Ovary (tissue), 3 donors: ENCODE results near the gene NCCRP1.

Source experiments
- CTCF ChIP-seq, 3 donors: fragments of 450-650 bp in 2 of 3; fragments of 200-600 bp in 1 of 3; IDR thresholded peaks; one replicate each; pipeline versions ENCODE4 v1.5.1 to v1.8.0; 2016 to 2022; ENCODE audit warnings: antibody characterized with exemption in 3 of 3, mild to moderate bottlenecking in 1 of 3
- EP300 ChIP-seq: sonication (generic); formaldehyde crosslinking; IDR thresholded peaks from one replicate; pipeline ENCODE4 v1.6.1; 2017; ENCODE audit warnings: antibody characterized with exemption
- POLR2A ChIP-seq: fragments of 450-650 bp; IDR thresholded peaks from one replicate; pipeline ENCODE4 v1.6.1; 2017; ENCODE audit warnings: antibody characterized with exemption, mild to moderate bottlenecking, moderate library complexity
- donor health status: DM: no; HTN: no; CAD: no.

- no peak for TF ChIP-seq CTCF (IDR thresholded peaks at IDR 0.05)
- no peak for TF ChIP-seq POLR2A
- no peak for TF ChIP-seq EP300
Observed at GRCh38 chr19:39150807-39151600, 45.8 kb upstream of the NCCRP1 start.
